ENCODE measurements around the gene ACSM3. TPM values are rescaled to one million over a fixed set of nuclear protein-coding genes. Genes with fewer than 3 reads are reported as not detected.
"Not testable (repeated sequence)": the region's sequence is repeated elsewhere in the genome, so short reads cannot be mapped to it uniquely, and the experiment has no call there.

ACSM3 gene
- total and polyA plus RNA-seq, 9 of the 15 experiments (the other 6 are each of a cell fraction or from before 2014, with no cell fraction given): 112 to 420 (median 182) TPM

DNA sequence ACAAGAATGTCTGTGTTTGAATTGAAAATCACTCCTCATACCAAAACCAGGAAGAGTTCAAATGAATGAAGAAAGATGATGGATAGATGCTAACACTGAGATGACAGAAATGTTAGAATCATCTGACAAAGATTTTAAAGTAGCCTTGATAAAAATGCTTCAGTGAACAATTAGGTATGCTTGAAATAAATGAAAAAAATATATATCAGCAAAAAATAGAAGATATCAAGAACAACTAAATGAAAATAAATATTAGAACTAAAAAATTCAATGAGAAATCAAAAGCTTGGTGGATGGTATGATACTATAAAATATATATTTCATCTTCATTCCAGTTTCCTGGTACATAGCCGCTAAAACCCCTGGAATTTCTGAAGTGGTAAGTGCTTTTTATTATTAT, 8.6 kb upstream of the ACSM3 start:
- no peaks in the 10 kb centered on the region for H3K79me2 ChIP-seq (ENCODE audit: control insufficient read depth, insufficient read depth, low read length)

DNA sequence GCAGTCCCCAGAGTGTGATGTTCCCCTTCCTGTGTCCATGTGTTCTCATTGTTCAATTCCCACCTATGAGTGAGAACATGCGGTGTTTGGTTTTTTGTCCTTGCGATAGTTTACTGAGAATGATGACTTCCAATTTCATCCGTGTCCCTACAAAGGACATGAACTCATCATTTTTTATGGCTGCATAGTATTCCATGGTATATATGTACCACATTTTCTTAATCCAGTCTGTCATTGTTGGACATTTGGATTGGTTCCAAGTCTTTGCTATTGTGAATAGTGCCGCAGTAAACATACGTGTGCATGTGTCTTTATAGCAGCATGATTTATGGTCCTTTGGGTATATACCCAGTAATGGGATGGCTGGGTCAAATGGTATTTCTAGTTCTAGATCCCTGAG, 8.0 kb upstream of the ACSM3 start:
- DNase-seq (ENCODE audit: extremely low read depth in 1 of 4, low spot score in 3 of 4); H3K9me3 ChIP-seq (replicated peaks; ENCODE audit: control insufficient read depth, insufficient read depth, low read depth, low read length); H3K27ac ChIP-seq (ENCODE audit: extremely low read depth, low read depth, low read length); H3K36me3 ChIP-seq (ENCODE audit: control insufficient read depth, insufficient read depth, low read length); in situ Hi-C loops (cut with MboI); FAIRE-seq; BruUV-seq (replicated peaks); H4K20me1 ChIP-seq (replicated peaks; ENCODE audit: control insufficient read depth, insufficient read depth, low read length); ATAC-seq; intact Hi-C loops (cut with micrococcal nuclease); CTCF ChIA-PET (ENCODE audit: low intra/inter-chr PET ratio); H3K9ac ChIP-seq (ENCODE audit: insufficient read depth in 1 of 2, low read depth in 2 of 2, low read length in 2 of 2); POLR2A ChIA-PET; H3K79me2 ChIP-seq (ENCODE audit: control insufficient read depth, insufficient read depth, low read length); H2AFZ ChIP-seq (ENCODE audit: low read depth, low read length); H3K27me3 ChIP-seq (ENCODE audit: control insufficient read depth in 2 of 2, insufficient read depth in 2 of 2, low read length in 2 of 2); H3K9me1 ChIP-seq (ENCODE audit: control insufficient read depth, insufficient read depth, low read length); H3K4me2 ChIP-seq (ENCODE audit: insufficient read depth, low read length); H3K4me3 ChIP-seq: not testable (repeated sequence)
- WGBS (ENCODE audit: insufficient coverage, low coverage, missing lambda C conversion rate): no CpG with 5 or more reads among the region's 5 CpGs
- peaks cover 2 to 20% of the 10 kb centered on the region in 2 experiments; a peak in 4 of 5 replicates for H3K4me1 ChIP-seq (replicated peaks in 1 of 2; ENCODE audit: control insufficient read depth in 2 of 2, insufficient read depth in 2 of 2, low read length in 2 of 2)
- TF ChIP-seq KDM1A (IDR thresholded peaks at IDR 0.05) (peak in 1 of 2 experiments; percentile 45; a peak in 1 of 4 replicates), ZNF146 (CRISPR knock-in tag; IDR thresholded peaks at IDR 0.05; ENCODE audit: unreplicated experiment) (peak; percentile 19), SMARCA5 (IDR thresholded peaks at IDR 0.05) (0 out of 2 replicates have a peak, but pooled peaks have one; percentile 21), BCOR (IDR thresholded peaks at IDR 0.05) (peak; percentile 77)

More for the DNA sequence above, 8.6 kb upstream of the ACSM3 start:
- no peak for ATAC-seq
- POLR2A ChIA-PET: interaction anchor here (0.6 to 1.6 kb wide), 4 partner anchors 9 to 22 kb away, joined by 3 to 18 read pairs (median 5); partner anchors contain the start of genes ACSM3 and THUMPD1
- H3K4me2 ChIP-seq (ENCODE audit: insufficient read depth, low read length): no peak overlapping the region
- no TSS peak for BruUV-seq (replicated peaks)
- H3K9me1 ChIP-seq (ENCODE audit: control insufficient read depth, insufficient read depth, low read length): no peaks in the 10 kb centered on the region
- in situ Hi-C loops (cut with MboI): no loop called here
- peaks cover 2 to 18% of the 10 kb centered on the region in 2 experiments; a peak in 3 of 5 replicates for H3K4me1 ChIP-seq (replicated peaks in 1 of 2; ENCODE audit: control insufficient read depth in 2 of 2, insufficient read depth in 2 of 2, low read length in 2 of 2)
- 22% methylated on average over 1 of the region's 1 CpG for WGBS (ENCODE audit: insufficient coverage, low coverage, missing lambda C conversion rate)
- CTCF ChIA-PET (ENCODE audit: low intra/inter-chr PET ratio): no interaction called here
- peak; percentile 65; the same call in 1 of the 2 replicates for TF ChIP-seq C11orf30 (IDR thresholded peaks at IDR 0.05; ENCODE audit: low read depth)
- TF ChIP-seq ZNF316 (IDR thresholded peaks at IDR 0.05): peak; percentile 79
- TF ChIP-seq JUN (IDR thresholded peaks at IDR 0.05; ENCODE audit: borderline replicate concordance, low read depth, low read length): no peak
- TF ChIP-seq JUN (CRISPR knock-in tag; IDR thresholded peaks at IDR 0.05; ENCODE audit: borderline replicate concordance): no peak
- H3K27ac ChIP-seq (ENCODE audit: extremely low read depth, low read depth, low read length): no peak overlapping the region
- H3K9me3 ChIP-seq (replicated peaks; ENCODE audit: control insufficient read depth, insufficient read depth, low read depth, low read length): peaks cover 7% of the 10 kb centered on the region
- no peaks in the 10 kb centered on the region for H3K27me3 ChIP-seq (ENCODE audit: control insufficient read depth in 2 of 2, insufficient read depth in 2 of 2, low read length in 2 of 2)
- no peak overlapping the region for H3K9ac ChIP-seq (ENCODE audit: insufficient read depth in 1 of 2, low read depth in 2 of 2, low read length in 2 of 2)
- no peak for FAIRE-seq
- DNase-seq (ENCODE audit: extremely low read depth in 1 of 4, low spot score in 3 of 4): no peak
- no peaks in the 10 kb centered on the region for H4K20me1 ChIP-seq (replicated peaks; ENCODE audit: control insufficient read depth, insufficient read depth, low read length)
- no peak overlapping the region for H2AFZ ChIP-seq (ENCODE audit: low read depth, low read length)
- no peak overlapping the region for H3K4me3 ChIP-seq
- intact Hi-C loops (cut with micrococcal nuclease): no loop called here
- no peaks in the 10 kb centered on the region for H3K36me3 ChIP-seq (ENCODE audit: control insufficient read depth, insufficient read depth, low read length)

Data from K562 (cell line).